Kidney (tissue), 14 donors: ENCODE measurements around the gene PBLD. TPM values are rescaled to one million over a fixed set of nuclear protein-coding genes. Genes with fewer than 3 reads are reported as not detected.

Experiments
- DNase-seq, 5 donors: peaks; one replicate each; pipeline ENCODE4 v3.0.0-alpha.2; 2013 to 2020
- FAIRE-seq: peaks from 2 replicates; lab custom pipeline; 2012; peaks lifted over from hg19 to GRCh38; lab: Jason Lieb, UNC
- H3K27ac ChIP-seq, 2 donors: one replicate each; pipeline ENCODE4 v1.7.0; 2013; ENCODE audit warnings: low read depth in 2 of 2, low read length in 2 of 2, inconsistent platforms in 1 of 2
- H3K27me3 ChIP-seq: one replicate; pipeline ENCODE4 v1.7.1; 2013; ENCODE audit warnings: low read length, inconsistent platforms; ENCODE audit not compliant: control insufficient read depth, insufficient read depth
- H3K36me3 ChIP-seq, 3 donors: one replicate each; pipeline versions ENCODE4 v1.7.0 to v1.7.1; 2013; ENCODE audit warnings: low read length in 3 of 3, control low read depth in 1 of 3, inconsistent platforms in 1 of 3; ENCODE audit not compliant: insufficient read depth in 3 of 3, control insufficient read depth in 2 of 3
- H3K4me1 ChIP-seq, 3 donors: one replicate each; pipeline versions ENCODE4 v1.7.0 to v1.7.1; 2013; ENCODE audit warnings: low read length in 3 of 3, inconsistent platforms in 1 of 3, low read depth in 1 of 3; ENCODE audit not compliant: control insufficient read depth in 2 of 3, insufficient read depth in 2 of 3
- H3K4me3 ChIP-seq, 3 donors: one replicate each; pipeline versions ENCODE4 v1.7.0 to v1.8.1; 2013; ENCODE audit warnings: low read length in 3 of 3, control low read depth in 1 of 3, inconsistent platforms in 1 of 3
- H3K9ac ChIP-seq, 3 donors: one replicate each; pipeline versions ENCODE4 v1.7.0 to v1.7.1; 2013; ENCODE audit warnings: low read length in 3 of 3, control low read depth in 1 of 3, inconsistent platforms in 1 of 3
- H3K9me3 ChIP-seq, 3 donors: one replicate each; pipeline versions ENCODE4 v1.7.0 to v1.7.1; 2013; ENCODE audit warnings: low read length in 3 of 3, control low read depth in 1 of 3, inconsistent platforms in 1 of 3; ENCODE audit not compliant: control insufficient read depth in 2 of 3, insufficient read depth in 1 of 3
- intact Hi-C: fragments of 100-400 bp; cut with DNase I; formaldehyde crosslinking; loops from one replicate; pipeline ENCODE4 v1.11.1; 2022
- polyA plus RNA-seq: library from polyadenylated mRNA; stranded (reverse); fragments of 350-450 nt; fragmentation: Illumina TruSeq; extraction: RNeasy Lipid Tissue Mini Kit (QIAGEN cat#74804); gene quantifications from one replicate; pipeline ENCODE4 v1.2.3, GENCODE V29; 2014; ENCODE audit warnings: low read depth, low replicate concordance; ENCODE audit not compliant: insufficient read depth
- total RNA-seq: library from RNA; stranded (reverse); fragmentation: NEBNext Ultra II Directional; extraction: Animal tissue kit (Norgen Biotek cat#: 25700); gene quantifications from one replicate; pipeline ENCODE4 v1.2.1, GENCODE V29; 2021
- TF ChIP-seq, protein P1 (sequence below): IDR thresholded peaks from 3 replicates; pipeline ENCODE4 v1.5.1; 2012; ENCODE audit warnings: mild to moderate bottlenecking, moderate library complexity, borderline replicate concordance; ENCODE audit not compliant: insufficient read depth; ENCODE audit errors: extremely low read depth
- donor health status: control.
- donor health status: control.
- donor health status: control.
- donor health status: control.
- donor health status: control.
- donor health status: DM: yes; HTN: yes; CAD: no.
- donor health status: Normal renal cell carcinoma (clear cell type).

PBLD gene
- total and polyA plus RNA-seq, 2 donors from 2014 or later, result 33.5 to 104 TPM

DNA sequence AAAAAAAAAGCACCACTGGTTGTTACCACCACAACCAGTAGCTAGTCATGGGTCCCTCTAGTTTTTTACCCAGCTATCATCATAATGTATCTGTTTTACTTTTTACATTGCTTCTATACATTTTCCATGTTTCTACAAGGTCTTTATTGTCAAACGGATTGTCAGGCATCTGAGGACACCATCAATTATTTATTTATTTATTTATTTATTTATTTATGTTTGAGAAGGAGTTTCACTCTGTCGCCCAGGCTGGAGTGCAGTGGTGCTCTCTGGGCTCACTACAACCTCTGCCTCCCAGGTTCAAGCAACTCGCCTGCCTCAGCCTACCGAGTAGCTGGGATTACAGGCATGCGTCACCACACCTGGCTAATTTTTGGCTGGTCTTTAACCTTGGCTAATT is 29.9 kb downstream of the PBLD start:
- Histone ChIP-seq H3K9ac (no peak overlapping the region), H3K4me3 (no peak overlapping the region), H3K4me1 (peaks cover 0 to 15% (median 5%) of the 10 kb centered on the region in 3 donors), H3K27ac (no peak overlapping the region), H3K36me3 (no peaks in the 10 kb centered on the region), H3K27me3 (no peaks in the 10 kb centered on the region), H3K9me3 (no peaks in the 10 kb centered on the region)
- intact Hi-C loops, result no loop called here
- TF ChIP-seq, protein P1, sequence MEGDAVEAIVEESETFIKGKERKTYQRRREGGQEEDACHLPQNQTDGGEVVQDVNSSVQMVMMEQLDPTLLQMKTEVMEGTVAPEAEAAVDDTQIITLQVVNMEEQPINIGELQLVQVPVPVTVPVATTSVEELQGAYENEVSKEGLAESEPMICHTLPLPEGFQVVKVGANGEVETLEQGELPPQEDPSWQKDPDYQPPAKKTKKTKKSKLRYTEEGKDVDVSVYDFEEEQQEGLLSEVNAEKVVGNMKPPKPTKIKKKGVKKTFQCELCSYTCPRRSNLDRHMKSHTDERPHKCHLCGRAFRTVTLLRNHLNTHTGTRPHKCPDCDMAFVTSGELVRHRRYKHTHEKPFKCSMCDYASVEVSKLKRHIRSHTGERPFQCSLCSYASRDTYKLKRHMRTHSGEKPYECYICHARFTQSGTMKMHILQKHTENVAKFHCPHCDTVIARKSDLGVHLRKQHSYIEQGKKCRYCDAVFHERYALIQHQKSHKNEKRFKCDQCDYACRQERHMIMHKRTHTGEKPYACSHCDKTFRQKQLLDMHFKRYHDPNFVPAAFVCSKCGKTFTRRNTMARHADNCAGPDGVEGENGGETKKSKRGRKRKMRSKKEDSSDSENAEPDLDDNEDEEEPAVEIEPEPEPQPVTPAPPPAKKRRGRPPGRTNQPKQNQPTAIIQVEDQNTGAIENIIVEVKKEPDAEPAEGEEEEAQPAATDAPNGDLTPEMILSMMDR, result no peak
- DNase-seq, result no peak
- no peak for FAIRE-seq

DNA sequence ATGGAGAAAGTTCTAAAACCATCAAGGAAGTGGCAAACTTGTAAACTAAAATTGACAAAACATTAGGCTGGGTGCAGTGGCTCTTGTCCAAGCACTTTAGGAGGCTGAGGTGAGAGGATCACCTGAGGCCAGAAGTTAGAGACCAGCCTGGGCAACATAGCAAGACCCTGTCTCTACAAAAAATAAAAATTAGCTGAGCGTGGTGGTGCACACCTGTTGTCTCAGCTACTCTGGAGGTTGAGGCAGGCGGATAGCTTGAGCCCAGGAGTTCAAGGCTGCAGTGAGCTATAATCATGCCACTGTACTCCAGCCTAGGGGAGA is 30.3 kb downstream of the PBLD start:
- TF ChIP-seq, protein P1, result no peak
- peak overlapping the region in 1 of 3 donors; percentile 0 for H3K4me3 ChIP-seq
- H3K4me1 ChIP-seq, result peaks cover 0 to 15% (median 5%) of the 10 kb centered on the region in 3 donors
- no peaks in the 10 kb centered on the region for H3K9me3 ChIP-seq
- intact Hi-C loops, result no loop called here
- no peaks in the 10 kb centered on the region for H3K27me3 ChIP-seq
- no peaks in the 10 kb centered on the region for H3K36me3 ChIP-seq
- H3K9ac ChIP-seq, result no peak overlapping the region
- H3K27ac ChIP-seq, result peak overlapping the region in 1 of 2 donors; percentile 16
- no peak for DNase-seq
- no peak for FAIRE-seq

DNA sequence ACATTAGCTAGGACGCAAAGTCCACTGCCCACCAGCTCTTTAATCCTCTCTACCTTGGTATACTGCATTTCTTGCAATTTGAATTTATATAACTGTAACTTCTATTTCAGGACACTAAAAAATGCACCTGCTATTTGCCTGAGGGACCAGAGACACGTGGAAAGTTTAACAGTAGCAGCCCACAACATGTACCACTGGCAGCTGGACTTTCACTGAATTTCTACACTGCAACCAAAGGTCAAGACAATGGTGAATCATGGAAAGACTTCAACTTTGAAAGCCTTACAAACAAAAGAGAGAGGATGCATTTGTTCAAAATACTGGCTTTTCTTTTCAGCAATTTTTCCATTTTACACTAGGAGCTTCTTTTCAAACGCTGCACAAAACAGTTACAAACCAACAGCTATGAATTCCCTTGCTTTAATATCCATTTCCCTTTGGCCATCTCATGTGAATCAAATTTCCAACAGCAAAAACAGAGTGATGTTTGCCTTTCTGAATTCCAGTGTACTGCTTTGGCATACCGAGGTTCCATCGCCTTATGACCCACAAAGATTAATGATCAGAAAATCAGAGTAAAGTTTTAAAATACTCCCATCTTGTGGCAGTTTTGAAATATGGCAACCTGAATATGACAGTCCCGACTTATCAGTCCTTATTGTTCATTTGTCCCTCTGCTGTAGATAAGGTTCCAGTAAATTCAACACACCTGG is 30.8 kb downstream of the PBLD start:
- H3K27me3 ChIP-seq, result no peaks in the 10 kb centered on the region
- no peak overlapping the region for H3K9ac ChIP-seq
- no peak for FAIRE-seq
- H3K27ac ChIP-seq, result peak overlapping the region; percentile 52 to 53
- peak in 2 of 5 donors; percentile 74 to 81 for DNase-seq
- peak overlapping the region in 2 of 3 donors; percentile 0 to 12 for H3K4me3 ChIP-seq
- no peaks in the 10 kb centered on the region for H3K36me3 ChIP-seq
- intact Hi-C loops, result no loop called here
- H3K4me1 ChIP-seq, result peaks cover 0 to 15% (median 5%) of the 10 kb centered on the region in 3 donors
- H3K9me3 ChIP-seq, result no peaks in the 10 kb centered on the region
- TF ChIP-seq, protein P1, result peak; percentile 54
